Cardiac septum (tissue), 1 donor: ENCODE results near the gene TREM2. TPM values are rescaled to one million over a fixed set of nuclear protein-coding genes. Genes with fewer than 3 reads are reported as not detected.

Experiments
- DNase-seq: peaks from one replicate; pipeline ENCODE4 v3.0.0-alpha.2; 2020; ENCODE audit warnings: low spot score
- intact Hi-C: fragments of 100-400 bp; cut with DNase I; formaldehyde crosslinking; loops from one replicate; pipeline ENCODE4 v1.14.0; 2022
- total RNA-seq: library from RNA; stranded (reverse); fragmentation: NEBNext Ultra II Directional; extraction: Animal tissue kit (Norgen Biotek cat#: 25700); gene quantifications from one replicate; pipeline ENCODE4 v1.2.1, GENCODE V29; 2021
- donor health status: DM: no; HTN: no; CAD: no.

TREM2 gene
- total RNA-seq, 1 donor from 2014 or later = 1.1 TPM

- intact Hi-C loops = no loop called here
Observed at GRCh38 chr6:41186031-41186562, 23.2 kb upstream of the TREM2 start.

GRCh38 chr6:41184761-41185160, 21.8 kb upstream of the TREM2 start:
- intact Hi-C loops = no loop called here
- no peak for DNase-seq

More at GRCh38 chr6:41186031-41186562, 23.2 kb upstream of the TREM2 start:
- DNase-seq = no peak

- peak; percentile 82 for DNase-seq
- intact Hi-C loops = no loop called here
Observed at GRCh38 chr6:41182069-41183034, 19.4 kb upstream of the TREM2 start.

- intact Hi-C loops = no loop called here
- no peak for DNase-seq
Observed at GRCh38 chr6:41181566-41181965, 18.6 kb upstream of the TREM2 start.

- no peak for DNase-seq
- intact Hi-C loops = no loop called here
Observed at GRCh38 chr6:41179163-41179562, 16.2 kb upstream of the TREM2 start.

GRCh38 chr6:41177695-41178094, 14.8 kb upstream of the TREM2 start:
- intact Hi-C loops = no loop called here
- no peak for DNase-seq

GRCh38 chr6:41177287-41177686, 14.4 kb upstream of the TREM2 start:
- no peak for DNase-seq
- intact Hi-C loops = no loop called here

- intact Hi-C loops = no loop called here
- no peak for DNase-seq
Observed at GRCh38 chr6:41176189-41176588, 13.3 kb upstream of the TREM2 start.

GRCh38 chr6:41175084-41175483, 12.2 kb upstream of the TREM2 start:
- DNase-seq = no peak
- intact Hi-C loops = no loop called here

- no peak for DNase-seq
- intact Hi-C loops = no loop called here
Observed at GRCh38 chr6:41174610-41175009, 11.7 kb upstream of the TREM2 start.

GRCh38 chr6:41171908-41172307, 9.0 kb upstream of the TREM2 start:
- no peak for DNase-seq
- intact Hi-C loops = no loop called here

GRCh38 chr6:41170547-41171160, 7.7 kb upstream of the TREM2 start:
- intact Hi-C loops = no loop called here
- no peak for DNase-seq

- intact Hi-C loops = no loop called here
- no peak for DNase-seq
Observed at GRCh38 chr6:41167173-41167963, 4.5 kb upstream of the TREM2 start.

GRCh38 chr6:41164551-41165120, 1.7 kb upstream of the TREM2 start:
- intact Hi-C loops = no loop called here
- DNase-seq = no peak

GRCh38 chr6:41163419-41163717, 452 bp upstream of the TREM2 start:
- DNase-seq = no peak
- intact Hi-C loops = no loop called here

GRCh38 chr6:41161851-41162552, 914 bp downstream of the TREM2 start:
- no peak for DNase-seq
- intact Hi-C loops = no loop called here

GRCh38 chr6:41161380-41161779, 1.5 kb downstream of the TREM2 start:
- DNase-seq = no peak

GRCh38 chr6:41160933-41161332, 2.0 kb downstream of the TREM2 start:
- intact Hi-C loops = no loop called here
- DNase-seq = no peak

More at GRCh38 chr6:41161380-41161779, 1.5 kb downstream of the TREM2 start:
- intact Hi-C loops = no loop called here

GRCh38 chr6:41159415-41160082, 3.4 kb downstream of the TREM2 start:
- intact Hi-C loops = no loop called here
- no peak for DNase-seq
